Vagina (tissue), 2 donors: Measurements from ENCODE around the gene RPL13A. TPM values are rescaled to one million over a fixed set of nuclear protein-coding genes. Genes with fewer than 3 reads are reported as not detected.
A peak's percentile ranks its signal among the peaks of the same experiment; 100 is the strongest.

Experiments
- DNase-seq, 2 donors: peaks; one replicate each; pipeline ENCODE4 v3.0.0-alpha.2; 2017; ENCODE audit errors: extremely low spot score in 2 of 2
- H3K27ac ChIP-seq: fragments of 200-600 bp; sonication (generic); one replicate; pipeline ENCODE4 v1.5.1; 2019
- H3K27me3 ChIP-seq: fragments of 200-600 bp; sonication (generic); one replicate; pipeline ENCODE4 v1.5.1; 2019
- H3K36me3 ChIP-seq, 2 donors: fragments of 200-600 bp; sonication (generic); one replicate each; pipeline ENCODE4 v1.5.1; 2017 to 2019
- H3K4me1 ChIP-seq: fragments of 200-600 bp; sonication (generic); one replicate; pipeline ENCODE4 v1.5.1; 2019
- H3K4me3 ChIP-seq, 2 donors: fragments of 200-600 bp; sonication (generic); 1 replicate in 1 of 2; 2 replicates in 1 of 2; pipeline ENCODE4 v1.5.1; 2016 to 2019
- H3K9me3 ChIP-seq: fragments of 200-600 bp; sonication (generic); one replicate; pipeline ENCODE4 v1.5.1; 2019
- CTCF ChIP-seq, 3 experiments: fragments of 450-650 bp in 2 of 3; fragments of 200-600 bp in 1 of 3; sonication (generic) in 1 of 3; IDR thresholded peaks; one replicate each; pipeline ENCODE4 v1.5.1; 2017 to 2019; ENCODE audit warnings: antibody characterized with exemption in 3 of 3, mild to moderate bottlenecking in 2 of 3, moderate library complexity in 2 of 3
- POLR2A ChIP-seq, 2 donors: fragments of 450-650 bp; IDR thresholded peaks; one replicate each; pipeline ENCODE4 v1.6.1; 2017; ENCODE audit warnings: antibody characterized with exemption in 2 of 2, mild to moderate bottlenecking in 2 of 2, moderate library complexity in 2 of 2
- POLR2AphosphoS5 ChIP-seq, 2 donors: sonication (generic); formaldehyde crosslinking; IDR thresholded peaks; one replicate each; pipeline ENCODE4 v1.9.0; 2017; ENCODE audit warnings: antibody characterized with exemption in 2 of 2, mild to moderate bottlenecking in 2 of 2, low read depth in 1 of 2; ENCODE audit not compliant: insufficient read depth in 1 of 2
- intact Hi-C: fragments of 100-400 bp; cut with DNase I; formaldehyde crosslinking; loops from one replicate; pipeline ENCODE4 v1.15.1; 2023
- total RNA-seq: library from RNA; depleted of rRNA; stranded (reverse); fragments of >200 nt; gene quantifications from one replicate; pipeline ENCODE4 v1.2.3, GENCODE V29; 2016

The RPL13A gene
- total RNA-seq, 1 donor from 2014 or later = 3,900 TPM

DNA sequence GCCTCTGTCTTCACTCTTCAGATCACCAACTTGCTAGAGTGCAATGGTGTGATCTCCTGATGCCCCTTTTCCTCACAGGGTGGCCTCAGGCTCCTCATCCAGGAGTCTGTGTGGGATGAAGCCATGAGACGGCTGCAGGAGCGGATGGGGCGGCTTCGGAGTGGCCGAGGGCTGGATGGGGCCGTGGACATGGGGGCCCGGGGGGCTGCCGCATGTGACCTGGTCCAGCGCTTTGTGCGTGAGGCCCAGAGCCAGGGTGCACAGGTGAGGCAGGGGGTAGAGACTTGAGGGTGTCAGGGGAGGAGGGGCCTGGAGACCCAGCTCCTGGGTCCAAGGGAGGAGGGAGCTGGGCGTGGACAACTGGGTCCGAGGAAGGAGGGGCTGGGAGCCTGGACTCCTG, 24.9 kb upstream of the RPL13A start:
- intact Hi-C loops = no loop called here
- peaks cover 18% of the 10 kb centered on the region for H3K4me1 ChIP-seq

GRCh38 chr19:49463960-49464740, 23.3 kb upstream of the RPL13A start:
- DNase-seq = no peak
- TF ChIP-seq POLR2A (IDR thresholded peaks at IDR 0.05) = no peak
- no peak for TF ChIP-seq POLR2AphosphoS5 (IDR thresholded peaks at IDR 0.05; ENCODE audit: insufficient read depth in 1 of 2, low read depth in 1 of 2)
- TF ChIP-seq CTCF (IDR thresholded peaks at IDR 0.05) = no peak
- intact Hi-C loops = no loop called here
- H3K4me3 ChIP-seq = no peak overlapping the region
- peaks cover 13% of the 10 kb centered on the region for H3K4me1 ChIP-seq
- peaks cover 0 to 26% of the 10 kb centered on the region in 2 donors for H3K36me3 ChIP-seq
- no peaks in the 10 kb centered on the region for H3K27me3 ChIP-seq
- no peak overlapping the region for H3K27ac ChIP-seq
- no peaks in the 10 kb centered on the region for H3K9me3 ChIP-seq

More for the DNA sequence above, 24.9 kb upstream of the RPL13A start:
- no peaks in the 10 kb centered on the region for H3K27me3 ChIP-seq
- no peaks in the 10 kb centered on the region for H3K9me3 ChIP-seq
- no peak for TF ChIP-seq POLR2AphosphoS5 (IDR thresholded peaks at IDR 0.05; ENCODE audit: insufficient read depth in 1 of 2, low read depth in 1 of 2)
- no peak for TF ChIP-seq POLR2A (IDR thresholded peaks at IDR 0.05)
- TF ChIP-seq CTCF (IDR thresholded peaks at IDR 0.05) = no peak
- peaks cover 0 to 26% of the 10 kb centered on the region in 2 donors for H3K36me3 ChIP-seq
- H3K27ac ChIP-seq = no peak overlapping the region
- no peak for DNase-seq
- no peak overlapping the region for H3K4me3 ChIP-seq

DNA sequence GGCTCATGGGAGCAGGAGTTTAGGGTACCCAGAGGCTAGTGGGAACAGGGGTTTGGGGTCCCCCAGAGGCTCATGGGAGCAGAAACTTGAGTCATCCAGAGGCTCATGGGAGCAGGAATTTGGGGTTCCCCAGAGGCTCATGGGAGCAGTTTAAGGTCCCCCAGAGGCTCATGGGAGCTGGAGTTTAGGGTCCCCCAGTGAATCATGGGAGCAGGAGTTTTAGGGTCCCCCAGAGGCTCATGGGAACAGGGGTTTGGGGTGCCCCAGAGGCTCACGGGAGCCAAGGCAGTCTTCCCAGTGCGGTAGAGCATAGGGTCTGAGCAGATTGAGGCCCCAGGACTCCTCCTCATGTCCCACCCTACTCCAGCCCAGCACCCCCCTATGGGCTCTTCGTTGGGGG, 22.0 kb upstream of the RPL13A start:
- no peaks in the 10 kb centered on the region for H3K27me3 ChIP-seq
- TF ChIP-seq POLR2A (IDR thresholded peaks at IDR 0.05) (no peak), POLR2AphosphoS5 (IDR thresholded peaks at IDR 0.05; ENCODE audit: insufficient read depth in 1 of 2, low read depth in 1 of 2) (no peak), CTCF (IDR thresholded peaks at IDR 0.05) (no peak)
- no peaks in the 10 kb centered on the region for H3K9me3 ChIP-seq
- DNase-seq = no peak
- peaks cover 17% of the 10 kb centered on the region for H3K4me1 ChIP-seq
- H3K27ac ChIP-seq = no peak overlapping the region
- no peak overlapping the region for H3K4me3 ChIP-seq
- H3K36me3 ChIP-seq = peaks cover 0 to 19% of the 10 kb centered on the region in 2 donors
- intact Hi-C loops = no loop called here

DNA sequence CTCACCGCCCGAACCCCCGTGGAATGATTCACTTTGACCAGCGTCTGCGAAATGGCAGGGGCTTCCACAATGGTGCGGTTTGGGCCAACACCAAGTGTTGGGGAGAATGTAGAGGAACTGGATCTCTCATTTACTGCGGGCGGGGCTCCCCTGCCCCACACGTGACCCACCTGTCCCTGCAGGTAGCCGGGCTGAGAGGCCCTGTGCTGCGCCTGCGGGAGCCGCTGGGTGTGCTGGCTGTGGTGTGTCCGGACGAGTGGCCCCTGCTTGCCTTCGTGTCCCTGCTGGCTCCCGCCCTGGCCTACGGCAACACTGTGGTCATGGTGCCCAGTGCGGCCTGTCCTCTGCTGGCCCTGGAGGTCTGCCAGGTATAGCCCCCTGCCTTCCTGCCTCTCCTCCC, 19.2 kb upstream of the RPL13A start:
- H3K4me1 ChIP-seq = peaks cover 18% of the 10 kb centered on the region
- intact Hi-C loops = no loop called here
- TF ChIP-seq POLR2AphosphoS5 (IDR thresholded peaks at IDR 0.05; ENCODE audit: insufficient read depth in 1 of 2, low read depth in 1 of 2) (peak in 1 of 2 donors; percentile 72), POLR2A (IDR thresholded peaks at IDR 0.05) (no peak), CTCF (IDR thresholded peaks at IDR 0.05) (no peak)
- H3K4me3 ChIP-seq = peak overlapping the region in 1 of 2 donors; percentile 21
- no peaks in the 10 kb centered on the region for H3K9me3 ChIP-seq
- H3K36me3 ChIP-seq = peaks cover 0 to 19% of the 10 kb centered on the region in 2 donors
- peak overlapping the region; percentile 90 for H3K27ac ChIP-seq
- H3K27me3 ChIP-seq = no peaks in the 10 kb centered on the region
- no peak for DNase-seq
